Measurements from ENCODE around the gene TMEM114.

Gene TMEM114

GRCh38 chr16:8611122-8611521, 20.8 kb upstream of the TMEM114 start:
- no peak for DNase-seq

- DNase-seq, result no peak
Measured at GRCh38 chr16:8607214-8607613, 16.9 kb upstream of the TMEM114 start.

DNA sequence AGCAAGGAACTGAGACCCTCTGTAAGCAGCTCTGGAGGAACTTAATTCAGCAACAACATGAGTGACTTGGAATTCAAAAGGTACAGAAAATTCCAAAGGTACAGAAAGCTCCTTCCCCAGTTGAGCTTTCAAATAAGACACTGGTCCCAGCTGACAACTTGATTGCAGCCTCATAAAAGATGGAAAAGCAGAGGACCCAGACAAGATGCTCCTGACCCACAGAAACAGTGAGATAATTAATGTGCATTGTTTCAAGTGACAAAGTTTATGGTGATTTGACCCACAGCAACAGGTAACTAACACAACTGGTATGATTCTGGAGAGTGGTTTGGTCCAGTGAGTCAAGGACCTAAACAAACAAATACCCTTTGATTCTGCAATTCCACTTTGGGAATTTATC, 15.2 kb upstream of the TMEM114 start:
- DNase-seq, result no peak

DNA sequence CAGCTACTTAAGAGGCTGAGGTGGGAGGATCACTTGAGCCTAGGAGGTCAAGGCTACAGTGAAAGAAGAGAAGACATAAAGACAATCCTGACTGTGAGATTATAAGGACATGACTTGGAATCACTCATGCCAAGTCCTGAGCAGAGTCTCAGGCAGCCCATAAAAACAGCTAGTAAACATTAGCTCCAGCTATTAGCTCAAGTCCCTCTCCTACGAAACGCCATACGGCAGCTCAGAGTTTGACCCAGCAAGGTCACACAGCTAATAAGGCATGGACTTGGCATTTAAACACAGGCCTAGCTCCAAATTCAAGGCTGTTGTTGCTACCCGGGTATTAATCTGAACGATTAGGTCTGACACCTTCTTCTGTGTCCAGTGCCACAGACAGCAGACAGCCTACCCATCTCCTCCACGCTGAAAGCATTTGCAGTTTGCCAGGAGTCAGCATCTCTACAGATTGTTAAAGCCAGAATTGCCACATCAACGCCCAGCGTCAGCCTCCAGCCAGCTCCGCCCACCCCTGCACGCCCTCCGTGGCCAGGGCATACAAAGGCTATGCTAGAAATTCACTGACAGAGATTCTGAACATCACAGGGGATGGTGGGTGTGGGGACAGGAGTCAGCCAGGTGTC, 9.9 kb upstream of the TMEM114 start:
- DNase-seq, result no peak

DNA sequence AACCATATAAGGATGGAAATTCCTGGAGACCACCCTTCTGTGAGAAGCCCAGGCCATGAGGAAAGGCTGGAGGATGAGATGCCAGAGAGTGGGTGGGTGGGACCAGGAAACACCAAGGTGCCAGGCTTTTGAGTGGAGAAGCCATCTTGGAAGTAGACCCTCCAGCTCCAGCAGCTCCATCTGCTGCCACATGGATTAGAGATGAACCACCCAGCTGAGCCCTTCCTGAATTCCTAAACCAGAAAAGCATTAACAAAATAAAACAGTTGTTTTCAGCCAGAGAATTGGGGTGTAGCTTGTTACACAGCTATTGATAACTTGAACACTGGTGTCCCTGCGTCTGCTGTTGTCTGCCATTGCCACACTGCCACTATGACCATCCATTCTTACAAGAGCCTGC, 6.3 kb upstream of the TMEM114 start:
- no peak for DNase-seq

DNA sequence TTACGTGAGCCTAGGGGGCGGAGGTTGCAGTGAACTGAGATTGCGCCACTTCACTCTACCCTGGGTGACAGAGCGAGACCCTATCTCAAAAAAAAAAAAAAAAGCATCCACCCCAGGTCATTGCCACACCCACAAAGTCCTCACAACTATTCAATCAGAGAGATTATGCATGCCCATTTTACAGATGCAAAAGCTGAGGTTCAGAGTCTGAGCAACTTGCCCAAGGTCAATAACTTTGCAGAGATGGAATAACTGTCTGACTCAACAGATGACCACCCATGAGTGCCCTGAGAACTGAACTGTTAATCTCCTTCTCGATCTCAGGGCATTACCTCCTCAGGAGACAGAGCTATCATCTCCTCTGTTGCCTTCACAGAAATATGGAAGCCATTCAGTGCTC, 5.5 kb upstream of the TMEM114 start:
- no peak for DNase-seq

DNA sequence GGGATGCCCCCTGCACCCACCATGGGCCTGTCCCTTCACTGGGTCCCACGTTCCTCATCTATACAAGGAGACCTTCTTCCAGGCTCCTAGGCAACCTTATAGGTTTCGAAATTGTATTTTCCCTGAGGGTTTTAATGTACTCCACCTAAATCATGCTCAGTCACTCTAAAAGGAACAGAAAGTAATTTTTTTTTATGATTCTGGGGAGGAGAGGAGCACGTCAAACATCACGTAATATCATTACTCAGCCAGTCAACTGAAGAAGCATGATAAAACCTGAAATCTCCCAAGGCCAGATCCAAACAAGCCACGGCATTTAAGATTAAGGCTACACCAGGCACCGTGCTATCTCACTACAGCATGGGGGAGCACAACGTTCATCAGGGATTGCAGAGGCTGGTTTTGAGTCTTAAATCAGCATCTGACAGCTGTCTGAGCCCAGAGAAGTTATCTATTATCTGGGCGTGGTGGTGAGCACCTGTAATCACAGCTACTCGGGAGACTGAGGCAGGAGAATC, 3.9 kb upstream of the TMEM114 start:
- DNase-seq, result no peak

- no peak for DNase-seq
Measured at GRCh38 chr16:8591451-8591850, 1.1 kb upstream of the TMEM114 start.

DNA sequence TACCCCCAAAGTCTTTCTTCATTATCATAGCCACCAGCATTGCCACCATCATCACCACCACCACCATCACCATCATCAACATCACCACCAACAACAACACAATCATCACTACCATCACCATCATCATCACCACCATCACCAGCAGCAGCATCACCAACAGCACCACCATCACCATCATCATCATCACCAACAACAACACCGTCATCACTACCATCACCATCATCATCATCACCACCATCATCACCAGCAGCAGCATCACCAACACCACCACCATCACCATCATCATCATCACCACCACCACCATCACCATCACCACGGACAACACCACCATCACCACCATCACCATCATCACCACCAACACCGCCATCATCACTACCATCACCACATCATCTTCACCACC, 500 bp upstream of the TMEM114 start:
- no peak for DNase-seq

GRCh38 chr16:8589057-8589899, 1.0 kb downstream of the TMEM114 start:
- no peak for DNase-seq

DNA sequence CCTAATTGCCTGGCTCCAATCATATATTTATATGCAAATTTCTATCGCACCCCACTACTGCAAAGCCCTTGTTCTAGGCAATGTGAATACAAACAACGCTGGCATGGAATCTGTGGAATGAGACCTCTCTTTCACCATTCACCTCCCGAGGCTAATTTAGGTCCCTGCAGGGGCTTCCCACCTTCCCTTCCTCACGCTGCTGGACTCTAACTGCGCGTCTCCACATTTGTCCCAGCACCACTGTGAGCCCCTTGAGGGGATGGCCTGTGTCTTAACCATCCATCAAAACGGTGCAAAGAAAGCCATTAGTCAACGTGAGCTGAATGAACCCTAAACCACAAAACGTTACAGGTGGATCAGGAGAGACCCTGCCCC, 1.6 kb downstream of the TMEM114 start:
- no peak for DNase-seq

- DNase-seq, result no peak
Measured at GRCh38 chr16:8587065-8587464, 3.2 kb downstream of the TMEM114 start.

GRCh38 chr16:8585857-8586256, 4.5 kb downstream of the TMEM114 start:
- no peak for DNase-seq

DNA sequence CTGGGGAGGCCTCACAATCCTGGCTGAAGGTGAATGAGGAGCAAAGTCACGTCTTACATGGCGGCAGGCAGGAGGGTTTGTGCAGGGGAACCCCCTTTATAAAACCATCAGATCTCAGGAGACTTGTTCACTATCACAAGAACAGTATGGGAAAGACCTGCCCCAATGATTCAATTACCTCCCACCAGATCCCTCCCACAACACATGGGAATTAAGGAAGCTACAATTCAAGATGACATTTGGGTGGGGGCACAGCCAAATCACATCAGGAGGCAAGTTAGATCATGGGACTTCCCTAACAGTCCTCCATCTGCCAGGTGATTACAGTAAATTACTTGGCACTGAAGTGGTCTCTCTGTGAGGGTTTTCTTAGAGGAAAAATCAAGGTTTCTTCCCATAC, 5.3 kb downstream of the TMEM114 start:
- no peak for DNase-seq

DNA sequence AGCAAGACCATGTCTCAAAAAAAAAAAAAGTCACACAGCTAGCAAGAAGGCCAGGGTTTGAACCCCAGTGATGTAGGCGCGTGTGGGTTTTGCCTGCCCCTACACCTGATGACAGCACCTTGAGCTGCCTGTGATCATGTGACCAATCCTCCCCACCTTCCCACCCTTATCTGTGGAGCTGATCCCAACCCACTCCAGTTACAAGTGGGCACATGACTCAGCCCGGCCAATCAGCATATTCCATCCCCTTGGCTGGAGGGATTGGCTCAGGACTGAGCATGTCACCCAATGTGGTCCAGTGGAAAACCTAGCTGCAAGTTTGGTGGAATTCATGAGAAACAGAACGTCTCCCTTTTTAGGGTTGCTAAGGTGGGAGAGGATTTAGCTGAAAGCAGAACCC, 6.6 kb downstream of the TMEM114 start:
- no peak for DNase-seq

DNA sequence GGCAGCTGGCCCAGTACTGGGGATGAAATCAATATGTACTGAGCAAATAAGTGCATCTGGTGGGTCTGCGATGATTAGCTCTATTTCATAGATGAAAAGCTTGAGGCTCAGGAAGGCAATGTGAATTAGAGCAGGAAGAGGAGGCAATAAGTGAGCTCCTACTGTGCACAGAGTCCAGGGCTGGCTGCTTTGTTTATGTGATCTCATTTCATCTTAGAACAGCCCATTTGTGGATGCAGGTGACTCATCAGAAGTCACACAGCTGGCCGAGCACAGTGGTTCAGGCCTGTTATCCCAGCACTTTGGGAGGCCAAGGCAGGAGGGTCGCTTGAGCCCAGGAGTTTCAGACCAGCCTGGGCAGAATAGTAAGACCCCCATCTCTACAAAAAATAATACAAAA, 7.1 kb downstream of the TMEM114 start:
- DNase-seq, result no peak

DNA sequence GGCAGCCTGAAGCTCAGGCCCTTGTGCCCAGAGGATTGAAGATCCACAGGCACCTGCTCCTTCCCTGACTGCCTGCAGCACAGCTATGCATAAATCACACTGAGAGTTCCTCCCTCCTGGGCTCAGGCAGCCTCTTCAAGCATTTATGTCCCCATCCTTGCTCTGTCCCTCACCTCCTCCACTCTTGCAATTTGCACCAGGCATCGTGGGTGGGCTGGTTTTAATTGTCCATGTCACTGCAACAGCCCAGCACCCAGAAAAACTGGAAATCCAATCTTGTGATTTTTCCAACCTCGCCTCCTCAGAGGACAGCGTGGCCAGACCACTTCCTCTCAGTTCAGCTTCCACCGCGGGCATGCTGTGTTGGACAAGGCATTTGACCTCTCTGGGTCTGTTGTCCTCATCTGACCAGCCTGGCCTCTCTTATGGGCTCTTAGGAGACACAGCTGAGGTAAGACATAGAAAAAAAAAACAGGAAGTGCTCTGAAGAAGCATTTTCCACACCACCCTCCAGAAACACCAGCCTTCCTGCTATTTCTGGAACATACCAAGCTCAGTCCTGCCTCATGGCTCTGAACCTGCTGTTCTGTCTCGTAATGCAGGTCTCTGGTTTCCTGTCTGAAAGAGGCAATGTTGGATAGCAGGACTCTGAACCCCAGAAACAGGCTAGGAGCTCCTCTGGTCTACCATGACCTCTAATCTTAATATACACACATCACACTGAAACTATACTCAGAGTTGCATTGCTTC, 8.3 kb downstream of the TMEM114 start:
- no peak for DNase-seq

- no peak for DNase-seq
Measured at GRCh38 chr16:8579559-8579958, 10.8 kb downstream of the TMEM114 start.

DNA sequence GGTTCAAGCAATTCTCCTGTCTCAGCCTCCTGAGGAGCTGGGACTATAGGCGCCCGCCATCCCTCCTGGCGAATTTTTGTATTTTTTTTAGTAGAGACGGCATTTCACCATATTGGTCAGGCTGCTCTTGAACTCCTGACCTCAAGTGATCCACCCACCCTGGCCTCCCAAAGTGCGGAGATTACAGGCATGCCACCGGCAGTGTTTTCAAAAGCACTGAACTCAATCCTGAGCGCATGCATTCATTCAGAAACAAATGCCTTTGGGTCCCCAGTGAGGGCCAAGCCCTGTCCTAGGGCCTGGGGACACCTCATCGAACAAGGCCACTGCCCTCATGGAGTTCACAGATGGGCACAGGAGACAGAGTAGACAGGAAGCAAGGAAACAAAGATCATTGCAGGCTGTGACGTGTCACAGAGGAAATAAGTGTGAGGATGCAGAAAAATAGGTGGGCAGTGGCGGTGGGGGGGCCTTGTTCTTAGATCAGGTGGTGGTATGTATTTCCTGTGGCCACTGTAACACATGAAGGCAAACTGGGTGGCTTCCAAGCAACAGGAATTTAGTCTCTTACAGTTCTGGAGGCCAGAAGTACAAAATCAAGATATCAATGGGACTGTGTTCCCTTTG, 12.5 kb downstream of the TMEM114 start:
- no peak for DNase-seq

- DNase-seq, result no peak
Measured at GRCh38 chr16:8576141-8577004, 13.9 kb downstream of the TMEM114 start.

- no peak for DNase-seq
Measured at GRCh38 chr16:8575399-8575798, 14.9 kb downstream of the TMEM114 start.
